Common myeloid progenitor, CD34-positive (primary cell): ENCODE data around the gene DARS1.
A peak's percentile ranks its signal among the peaks of the same experiment; 100 is the strongest.

Experiments
- CTCF ChIA-PET: fragments of 350-600 bp; sonication (Branson Sonifier 250); formaldehyde crosslinking; loops from one replicate; lab custom pipeline; 2021; ENCODE audit warnings: antibody characterized with exemption; lab: Charles Lee
- POLR2A ChIA-PET: fragments of 350-600 bp; sonication (Branson Sonifier 250); formaldehyde crosslinking; loops from one replicate; lab custom pipeline; 2021; ENCODE audit warnings: antibody characterized with exemption; lab: Charles Lee
- DNase-seq, 3 donors: peaks; one replicate each; pipeline versions ENCODE4 v3.0.0 to v3.0.0-alpha.2; 2013
- H3K27ac ChIP-seq, 2 experiments: 1 replicate in 1 of 2; 2 replicates in 1 of 2; pipeline ENCODE4 v1.7.0; 2013; ENCODE audit warnings: inconsistent platforms in 2 of 2, low read length in 2 of 2, mild to moderate bottlenecking in 2 of 2, low read depth in 1 of 2, moderate library complexity in 1 of 2; ENCODE audit not compliant: severe bottlenecking in 2 of 2, insufficient read depth in 1 of 2, poor library complexity in 1 of 2
- H3K27me3 ChIP-seq, 5 experiments: replicated peaks in 2 of 5; 1 replicate in 3 of 5; 2 replicates in 2 of 5; pipeline versions ENCODE4 v1.6.1 to v1.7.0; 2013; ENCODE audit warnings: low read length in 4 of 5, mild to moderate bottlenecking in 2 of 5, moderate library complexity in 2 of 5, inconsistent platforms in 1 of 5; ENCODE audit not compliant: insufficient read depth in 5 of 5, control insufficient read depth in 4 of 5
- H3K36me3 ChIP-seq, 4 experiments: 1 replicate in 2 of 4; 2 replicates in 2 of 4; pipeline versions ENCODE4 v1.6.1 to v1.7.0; 2013; ENCODE audit warnings: low read length in 3 of 4, control low read depth in 1 of 4, mild to moderate bottlenecking in 1 of 4; ENCODE audit not compliant: control insufficient read depth in 4 of 4, insufficient read depth in 4 of 4
- H3K4me1 ChIP-seq, 4 experiments: 1 replicate in 3 of 4; 2 replicates in 1 of 4; pipeline versions ENCODE4 v1.6.1 to v1.7.1; 2013; ENCODE audit warnings: low read length in 3 of 4, mild to moderate bottlenecking in 3 of 4, control low read depth in 1 of 4, inconsistent platforms in 1 of 4, moderate library complexity in 1 of 4; ENCODE audit not compliant: control insufficient read depth in 4 of 4, insufficient read depth in 4 of 4; ENCODE audit errors: control extremely low read depth in 1 of 4
- H3K4me3 ChIP-seq, 7 experiments: 1 replicate in 4 of 7; 2 replicates in 3 of 7; pipeline versions ENCODE4 v1.5.1 to v1.7.0; 2013; ENCODE audit warnings: mild to moderate bottlenecking in 7 of 7, low read length in 6 of 7, moderate library complexity in 6 of 7, inconsistent platforms in 2 of 7, low read depth in 2 of 7, control low read depth in 1 of 7; ENCODE audit not compliant: insufficient read depth in 4 of 7, control insufficient read depth in 1 of 7; ENCODE audit errors: extremely low read depth in 1 of 7
- H3K9me3 ChIP-seq, 5 experiments: 1 replicate in 4 of 5; 2 replicates in 1 of 5; pipeline versions ENCODE4 v1.6.1 to v1.7.1; 2013; ENCODE audit warnings: low read length in 4 of 5, mild to moderate bottlenecking in 2 of 5, inconsistent platforms in 1 of 5, low read depth in 1 of 5, moderate library complexity in 1 of 5; ENCODE audit not compliant: control insufficient read depth in 4 of 5, insufficient read depth in 2 of 5; ENCODE audit errors: control extremely low read depth in 1 of 5
- WGBS: methylation state at CpG from one replicate; pipeline ENCODE4 v1.1.5; 2013; ENCODE audit not compliant: insufficient coverage; 5-methylcytosine and 5-hydroxymethylcytosine counted together

DARS1 gene

DNA sequence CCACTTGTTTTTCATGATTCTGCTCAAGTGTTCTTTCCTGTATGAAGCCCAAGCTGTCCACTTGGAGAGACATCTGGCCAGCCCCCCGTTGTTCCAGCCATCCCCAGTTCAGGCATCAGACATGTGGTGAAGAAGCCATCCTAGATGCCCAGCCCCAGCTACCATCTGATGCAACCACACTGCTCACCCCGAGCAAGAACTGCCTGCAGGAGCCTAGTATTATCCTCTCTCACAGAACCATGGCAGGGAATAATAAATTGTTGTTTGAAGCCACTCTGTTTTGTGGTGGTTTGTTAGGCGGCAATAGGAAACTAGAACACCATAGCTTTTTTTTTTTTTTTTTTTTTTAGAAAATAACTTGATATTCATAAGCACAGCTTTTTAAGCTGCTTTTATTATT lies 19.5 kb upstream of the DARS1 start:
- no CpG with 5 or more reads among the region's 3 CpGs for whole genome bisulfite sequencing

DNA sequence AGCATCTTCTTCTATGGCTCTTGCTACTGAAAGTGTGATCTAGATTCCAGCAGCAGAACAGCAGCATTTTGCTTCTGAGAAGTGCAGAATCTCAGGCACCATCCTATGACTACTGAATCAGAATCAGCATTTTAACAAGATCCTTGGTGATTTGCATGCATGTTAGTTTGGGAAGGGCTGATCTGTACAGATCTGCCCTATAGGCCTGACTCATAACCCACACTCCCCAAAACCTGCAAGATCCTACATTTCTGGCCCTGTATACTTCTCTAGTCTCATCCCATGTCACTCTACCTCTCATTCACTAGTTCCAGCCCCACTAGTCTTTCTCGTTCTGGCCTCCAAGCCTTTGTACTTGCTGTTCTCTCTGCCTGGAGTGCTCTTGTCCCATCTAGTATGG lies 15.7 kb upstream of the DARS1 start:
- no peaks in the 10 kb centered on the region for H3K36me3 ChIP-seq
- H3K4me1 ChIP-seq, result peaks cover 13 to 40% (median 25%) of the 10 kb centered on the region in 4 experiments
- no peak for DNase-seq
- ChIA-PET POLR2A (no interaction called here), CTCF (interaction anchor here (1.4 kb wide), 1 partner anchor 375 kb away, joined by 5 read pairs; no protein-coding TSS in a partner anchor)
- H3K27ac ChIP-seq, result no peak overlapping the region
- 94% methylated on average over 1 of the region's 1 CpG for WGBS
- no peak overlapping the region for H3K4me3 ChIP-seq
- no peaks in the 10 kb centered on the region for H3K9me3 ChIP-seq
- H3K27me3 ChIP-seq, result no peaks in the 10 kb centered on the region

More for the DNA sequence above, 19.5 kb upstream of the DARS1 start:
- ChIA-PET POLR2A (interaction anchor here (0.5 kb wide), 1 partner anchor 17 kb away, joined by 3 read pairs; no protein-coding TSS in a partner anchor), CTCF (interaction anchor here (0.7 to 5.0 kb wide), 8 partner anchors 7 to 379 kb away, joined by 3 to 31 read pairs (median 4); partner anchors contain the start of gene DARS1)
- H3K36me3 ChIP-seq, result no peaks in the 10 kb centered on the region
- H3K27me3 ChIP-seq, result no peaks in the 10 kb centered on the region
- H3K4me1 ChIP-seq, result peaks cover 22 to 62% (median 51%) of the 10 kb centered on the region in 4 experiments
- no peak overlapping the region for H3K27ac ChIP-seq
- H3K4me3 ChIP-seq, result no peak overlapping the region
- H3K9me3 ChIP-seq, result no peaks in the 10 kb centered on the region
- peak in 2 of 3 donors; percentile 52 to 64 for DNase-seq

DNA sequence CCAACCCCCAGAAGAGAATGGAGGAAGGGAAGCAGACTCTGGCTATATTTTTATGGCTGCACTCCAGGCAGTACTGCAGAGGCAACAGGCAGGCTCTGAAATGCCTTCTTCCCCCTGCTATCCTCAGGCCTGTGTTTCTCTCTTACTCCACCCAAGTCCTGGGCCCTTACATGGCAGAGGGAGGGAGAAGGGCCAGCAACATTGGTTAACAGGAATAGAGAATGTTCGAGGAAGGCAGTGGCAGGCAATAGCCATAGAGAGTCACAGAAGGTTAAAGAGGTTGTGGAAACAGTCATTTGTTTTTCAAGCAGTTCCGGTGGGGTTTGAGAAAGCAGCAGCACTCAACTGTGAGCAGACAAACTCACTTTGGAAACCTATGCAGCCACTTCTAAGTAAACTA lies 15.1 kb upstream of the DARS1 start:
- H3K27ac ChIP-seq, result no peak overlapping the region
- H3K36me3 ChIP-seq, result no peaks in the 10 kb centered on the region
- no peak overlapping the region for H3K4me3 ChIP-seq
- H3K9me3 ChIP-seq, result no peaks in the 10 kb centered on the region
- no peaks in the 10 kb centered on the region for H3K27me3 ChIP-seq
- WGBS, result 67% methylated on average over 1 of the region's 2 CpGs
- H3K4me1 ChIP-seq, result peaks cover 7 to 34% (median 19%) of the 10 kb centered on the region in 4 experiments
- peak in 1 of 3 donors; percentile 38 for DNase-seq
- CTCF ChIA-PET, result interaction anchor here (1.1 to 1.5 kb wide), 2 partner anchors 11 to 14 kb away, joined by 3 to 4 read pairs; no protein-coding TSS in a partner anchor
- POLR2A ChIA-PET, result no interaction called here

DNA sequence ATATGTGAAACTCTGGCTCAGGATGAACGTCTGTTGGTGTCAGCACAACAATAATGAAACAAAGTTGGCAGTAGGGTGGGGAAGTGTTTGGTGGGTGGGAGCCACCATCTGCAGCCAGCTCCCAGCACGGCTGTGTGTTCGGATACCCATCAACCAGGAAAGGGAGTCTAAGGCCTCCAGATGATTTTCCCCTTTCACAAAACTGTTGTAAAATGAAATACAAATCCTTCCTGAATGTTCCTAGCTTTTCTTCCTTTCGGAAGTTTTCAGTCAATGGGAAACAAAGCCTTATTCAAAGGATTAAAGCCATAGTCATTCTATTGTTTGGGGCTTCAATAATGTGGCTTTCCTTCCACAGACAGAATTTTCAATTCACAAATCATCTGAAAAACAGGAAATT lies 14.5 kb upstream of the DARS1 start:
- Histone ChIP-seq H3K36me3 (no peaks in the 10 kb centered on the region), H3K4me1 (peaks cover 3 to 28% (median 13%) of the 10 kb centered on the region in 4 experiments), H3K27ac (no peak overlapping the region), H3K9me3 (no peaks in the 10 kb centered on the region), H3K27me3 (no peaks in the 10 kb centered on the region), H3K4me3 (no peak overlapping the region)
- ChIA-PET CTCF (interaction anchor here (1.1 to 1.5 kb wide), 2 partner anchors 10 to 13 kb away, joined by 3 to 4 read pairs; no protein-coding TSS in a partner anchor), POLR2A (no interaction called here)
- no peak for DNase-seq
- 100% methylated on average over 3 of the region's 4 CpGs for WGBS

DNA sequence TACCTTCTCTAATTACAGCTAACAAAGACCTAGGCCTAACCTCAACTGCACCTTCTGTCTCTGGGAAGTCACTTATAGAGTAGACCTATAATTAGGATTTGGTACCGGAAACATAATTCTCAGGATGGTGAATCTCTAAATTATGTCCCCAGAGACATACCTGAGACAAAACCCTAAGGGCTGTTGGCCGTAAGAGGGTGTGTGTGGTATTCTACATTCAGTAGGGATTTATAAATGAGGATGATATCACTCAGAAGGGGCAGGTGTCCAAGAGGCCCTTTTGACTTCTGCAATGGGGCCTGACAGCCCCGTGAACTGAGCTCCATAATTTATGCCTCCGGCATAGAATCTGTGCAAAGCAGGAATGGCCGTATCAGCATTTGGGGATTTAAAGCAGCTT lies 13.5 kb upstream of the DARS1 start:
- ChIA-PET CTCF (interaction anchor here (0.8 to 4.2 kb wide), 11 partner anchors 9 to 385 kb away, joined by 3 to 57 read pairs (median 5); partner anchors contain the start of gene DARS1), POLR2A (interaction anchor here (0.5 to 0.7 kb wide), 3 partner anchors 19 to 259 kb away, joined by 3 to 4 read pairs (median 4); no protein-coding TSS in a partner anchor)
- H3K36me3 ChIP-seq, result no peaks in the 10 kb centered on the region
- no peak overlapping the region for H3K27ac ChIP-seq
- no peak for DNase-seq
- no peaks in the 10 kb centered on the region for H3K9me3 ChIP-seq
- H3K4me3 ChIP-seq, result no peak overlapping the region
- H3K27me3 ChIP-seq, result no peaks in the 10 kb centered on the region
- H3K4me1 ChIP-seq, result peaks cover 3 to 19% (median 10%) of the 10 kb centered on the region in 4 experiments
- WGBS, result 100% methylated on average over 1 of the region's 5 CpGs

DNA sequence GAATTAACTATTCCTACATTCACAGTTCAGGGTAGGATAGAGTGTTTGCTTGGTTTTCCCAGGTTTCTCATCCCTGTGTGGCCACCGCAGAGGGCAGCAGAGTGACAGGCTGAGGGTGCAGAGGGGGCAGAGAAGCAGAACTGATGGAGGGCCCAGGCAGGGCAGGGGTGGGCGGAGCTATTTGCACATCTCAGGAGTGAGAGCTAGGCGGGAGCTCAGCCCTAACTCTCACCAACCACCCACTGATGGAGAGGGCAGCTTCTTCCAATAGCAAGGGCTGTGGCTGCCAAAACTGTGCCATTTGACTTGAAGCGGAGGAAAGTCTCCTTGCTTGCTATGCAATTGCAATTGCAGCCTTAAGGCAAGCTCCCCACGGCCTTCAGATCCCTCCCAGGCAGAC lies 12.0 kb upstream of the DARS1 start:
- Histone ChIP-seq H3K27me3 (no peaks in the 10 kb centered on the region), H3K27ac (no peak overlapping the region), H3K4me3 (no peak overlapping the region), H3K36me3 (no peaks in the 10 kb centered on the region), H3K9me3 (no peaks in the 10 kb centered on the region), H3K4me1 (peaks cover 3 to 16% (median 10%) of the 10 kb centered on the region in 4 experiments)
- ChIA-PET CTCF (interaction anchor here (0.6 to 4.2 kb wide), 34 partner anchors 10 to 387 kb away, joined by 3 to 57 read pairs (median 4); partner anchors contain the start of gene DARS1), POLR2A (interaction anchor here (0.5 to 1.0 kb wide), 2 partner anchors 14 to 495 kb away, joined by 3 read pairs; no protein-coding TSS in a partner anchor)
- DNase-seq, result peak; percentile 57 to 74 (median 66)
- WGBS, result 22% methylated on average over 4 of the region's 5 CpGs

DNA sequence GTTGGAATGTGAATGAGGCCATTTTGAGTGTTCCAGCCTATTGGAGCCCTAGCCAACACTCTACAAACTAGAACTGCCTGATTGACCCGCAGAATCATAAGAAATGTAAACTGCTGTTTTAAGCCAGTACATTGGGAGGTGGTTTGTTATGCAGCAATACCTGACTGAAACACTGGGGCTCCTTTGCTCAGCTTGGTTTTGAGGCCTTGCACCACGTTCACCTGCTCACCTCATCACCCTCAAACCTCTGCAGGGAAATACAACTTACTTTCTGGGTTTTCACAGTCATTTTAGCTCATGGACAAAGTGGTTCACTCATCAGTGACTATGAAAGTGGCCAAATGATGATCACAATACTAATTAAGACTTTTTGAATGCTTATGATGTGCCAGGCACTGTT lies 10.9 kb upstream of the DARS1 start:
- no peak for DNase-seq
- H3K4me1 ChIP-seq, result peaks cover 3 to 16% (median 10%) of the 10 kb centered on the region in 4 experiments
- WGBS, result 100% methylated on average over 1 of the region's 2 CpGs
- no peaks in the 10 kb centered on the region for H3K27me3 ChIP-seq
- H3K36me3 ChIP-seq, result no peaks in the 10 kb centered on the region
- no peak overlapping the region for H3K27ac ChIP-seq
- no peaks in the 10 kb centered on the region for H3K9me3 ChIP-seq
- ChIA-PET CTCF (interaction anchor here (0.7 to 4.2 kb wide), 18 partner anchors 9 to 388 kb away, joined by 3 to 57 read pairs (median 6); partner anchors contain the start of gene DARS1), POLR2A (no interaction called here)
- no peak overlapping the region for H3K4me3 ChIP-seq
